IPS-NIHi7 (cell line): ENCODE results near the gene KIF18B.
"Not testable (repeated sequence)": the region's sequence is repeated elsewhere in the genome, so short reads cannot be mapped to it uniquely, and the experiment has no call there.

ENCODE experiments used
- DNase-seq: peaks from one replicate; pipeline ENCODE4 v3.0.0; 2012; ENCODE audit warnings: mixed read lengths; ENCODE audit errors: extremely low spot score

The KIF18B gene

DNA sequence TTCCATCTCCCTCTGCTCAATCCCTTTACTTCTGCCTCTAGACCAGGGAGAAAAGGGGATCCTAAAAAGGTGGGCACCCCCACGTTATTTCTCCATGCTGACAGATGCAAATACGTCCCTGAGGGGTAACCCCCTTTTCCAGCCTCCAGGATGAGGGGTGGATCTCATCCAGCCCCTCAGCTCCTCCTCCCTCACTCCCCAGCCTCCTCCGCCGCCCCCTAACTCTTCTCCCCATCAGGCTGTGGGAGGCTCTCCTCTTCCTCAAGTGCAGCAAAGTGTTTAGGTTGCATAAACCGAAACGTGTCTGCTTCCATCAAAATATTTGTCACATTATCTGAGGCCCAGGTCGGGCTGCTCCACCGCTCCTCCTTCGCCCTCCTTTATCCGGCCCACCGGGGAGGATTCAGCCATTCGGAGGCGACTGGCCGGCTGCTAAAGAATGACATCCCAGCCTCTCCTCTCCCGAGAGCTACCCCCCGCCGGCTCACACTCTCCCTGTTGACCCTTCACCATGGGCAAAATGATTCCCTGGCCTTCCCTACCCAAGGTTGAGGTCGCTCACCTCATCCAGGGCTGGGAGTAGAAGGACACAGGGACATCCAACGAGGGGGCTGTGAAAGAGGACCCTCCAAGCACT lies 21.7 kb upstream of the KIF18B start:
- peak; percentile 59 for DNase-seq

DNA sequence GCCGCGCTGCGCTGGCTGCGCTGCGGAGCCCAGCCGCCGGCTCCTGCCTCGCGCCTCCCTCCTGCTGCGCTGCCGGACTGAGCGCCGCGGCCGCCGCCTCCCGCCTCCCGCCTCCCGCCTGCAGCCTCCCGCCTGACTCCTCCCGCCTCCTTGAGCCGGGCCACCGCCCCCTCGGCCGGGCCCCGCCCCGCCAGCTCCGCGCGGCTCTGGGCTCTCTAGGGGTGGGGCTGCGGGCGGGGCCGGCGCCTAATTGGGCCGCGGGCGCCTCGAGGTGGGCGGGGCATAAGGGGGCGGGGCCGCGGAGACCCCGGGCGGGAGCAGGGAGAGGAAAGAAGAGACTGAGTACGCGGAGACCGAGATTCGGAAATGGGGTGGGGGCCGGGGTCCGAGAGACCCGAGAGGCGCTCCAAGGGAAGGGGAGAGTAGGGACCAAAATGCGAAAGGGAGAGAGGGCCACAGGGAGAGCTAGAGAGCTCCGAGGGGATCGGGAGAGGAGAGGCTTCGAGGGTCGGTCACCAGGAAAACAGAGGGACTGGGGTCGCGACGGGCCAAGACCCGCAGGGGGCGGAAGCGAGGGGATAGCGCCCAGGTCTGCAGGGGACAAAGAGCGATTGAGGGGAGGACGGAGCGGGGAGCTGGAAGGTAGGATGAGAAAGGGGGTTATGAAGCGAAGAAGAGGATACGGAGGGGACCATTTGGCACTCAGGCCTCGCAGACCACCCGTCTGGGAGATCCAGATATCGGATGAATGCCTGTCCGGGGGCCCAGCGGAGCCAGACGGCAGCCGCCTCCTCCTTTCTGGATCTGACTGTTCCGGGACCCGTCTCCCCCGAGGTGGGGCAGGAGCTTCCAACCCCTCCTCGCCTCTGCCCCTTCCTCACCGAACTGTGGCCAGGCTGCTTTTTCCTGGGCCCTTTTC lies 20.9 kb upstream of the KIF18B start, which contains the start of gene C1QL1:
Gene C1QL1, minus strand, starts transcription at position 79 of the 919 bp plus-strand sequence. CDS start 255 bp downstream, outside the sequence.
- DNase-seq: peak; percentile 99

DNA sequence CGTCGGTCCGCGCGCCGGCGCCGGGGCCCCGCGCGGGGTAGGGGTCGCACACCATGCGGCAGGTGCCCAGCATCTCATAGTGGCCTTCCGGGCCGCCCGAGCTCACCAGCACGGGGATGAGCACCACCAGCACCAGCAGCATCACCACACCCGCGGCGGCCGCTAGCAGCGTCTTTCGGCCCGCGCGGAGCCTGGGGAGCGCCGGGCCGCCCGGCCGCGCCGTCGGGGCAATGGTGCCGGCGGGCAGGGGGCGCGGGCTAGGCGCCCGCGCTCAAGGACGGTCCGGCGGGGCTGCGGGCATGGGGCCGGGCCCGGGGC lies 20.3 kb upstream of the KIF18B start:
- no peak for DNase-seq

DNA sequence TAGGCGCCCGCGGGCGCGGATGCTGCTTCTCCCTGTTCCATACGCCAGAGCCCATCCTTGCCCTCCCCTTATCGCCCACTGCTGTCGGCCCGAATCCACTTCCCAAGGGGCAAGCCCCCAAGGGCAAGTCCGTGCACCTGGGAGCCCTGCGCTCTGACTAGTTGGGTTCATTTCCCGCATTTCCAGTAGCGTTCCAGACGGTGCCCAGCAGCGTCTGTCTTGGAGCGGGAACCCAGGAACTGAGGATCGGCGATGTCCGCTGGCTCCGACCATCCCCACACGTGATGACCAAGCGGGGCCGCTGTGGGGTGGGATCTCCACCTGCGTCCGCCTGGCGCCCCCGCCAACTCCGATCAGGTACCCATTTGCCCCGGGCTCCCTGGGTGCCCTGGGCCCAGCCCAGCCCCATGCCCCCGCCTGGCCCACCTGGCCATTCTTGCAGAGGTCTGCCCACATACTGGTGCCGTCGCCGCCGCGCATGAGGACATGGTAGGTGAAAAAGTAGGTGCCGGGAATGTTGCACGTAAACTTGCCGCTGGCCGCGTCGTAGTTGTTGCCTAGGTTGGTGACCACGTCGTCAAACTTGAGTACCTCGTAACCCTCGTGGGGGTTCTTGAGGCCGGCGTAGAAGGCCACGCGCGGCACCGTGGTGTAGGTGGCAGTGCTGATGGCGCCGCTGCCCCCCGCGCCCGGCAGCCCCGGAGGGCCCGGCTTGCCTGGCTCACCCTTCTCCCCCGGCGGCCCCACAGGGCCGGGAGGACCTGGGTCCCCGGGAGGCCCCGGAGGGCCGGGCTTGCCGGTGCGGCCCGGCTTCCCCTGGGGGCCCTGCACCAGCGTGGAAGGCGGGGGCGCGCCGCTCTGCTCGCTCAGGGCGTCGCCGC lies 19.7 kb upstream of the KIF18B start:
- no peak for DNase-seq

DNA sequence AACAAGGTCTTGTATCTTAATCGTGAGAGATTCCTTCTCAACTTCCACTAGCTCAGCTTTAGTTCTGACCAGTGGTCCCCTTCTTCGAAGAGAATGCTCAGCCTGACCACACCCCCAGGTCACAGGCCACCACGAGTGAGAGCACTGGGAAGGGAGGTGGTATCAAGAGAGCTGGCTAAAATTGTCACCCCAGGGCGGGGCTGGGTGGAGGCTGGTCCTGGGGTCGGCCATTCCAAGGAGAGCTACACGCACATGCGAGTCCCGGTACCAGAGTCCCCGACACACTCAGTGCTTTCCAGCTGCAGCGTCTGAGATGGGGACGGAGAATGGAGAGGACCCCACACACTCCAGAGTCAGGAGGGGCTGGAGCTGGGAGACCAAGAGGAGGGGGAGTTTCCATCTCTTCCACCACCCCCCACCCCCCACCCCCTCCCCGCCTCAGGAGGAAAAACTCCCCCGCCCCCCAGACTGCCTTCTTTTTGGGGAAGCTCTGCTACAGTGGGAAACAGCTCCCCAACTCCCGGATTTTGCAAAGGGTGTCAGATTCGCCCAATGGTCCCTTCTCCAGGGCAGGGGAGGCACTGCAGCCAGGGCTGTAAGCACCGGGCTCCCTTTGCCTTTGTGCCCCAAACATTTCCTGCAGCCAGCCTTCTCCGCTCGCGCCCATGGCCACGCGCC lies 18.9 kb upstream of the KIF18B start:
- DNase-seq: no peak

DNA sequence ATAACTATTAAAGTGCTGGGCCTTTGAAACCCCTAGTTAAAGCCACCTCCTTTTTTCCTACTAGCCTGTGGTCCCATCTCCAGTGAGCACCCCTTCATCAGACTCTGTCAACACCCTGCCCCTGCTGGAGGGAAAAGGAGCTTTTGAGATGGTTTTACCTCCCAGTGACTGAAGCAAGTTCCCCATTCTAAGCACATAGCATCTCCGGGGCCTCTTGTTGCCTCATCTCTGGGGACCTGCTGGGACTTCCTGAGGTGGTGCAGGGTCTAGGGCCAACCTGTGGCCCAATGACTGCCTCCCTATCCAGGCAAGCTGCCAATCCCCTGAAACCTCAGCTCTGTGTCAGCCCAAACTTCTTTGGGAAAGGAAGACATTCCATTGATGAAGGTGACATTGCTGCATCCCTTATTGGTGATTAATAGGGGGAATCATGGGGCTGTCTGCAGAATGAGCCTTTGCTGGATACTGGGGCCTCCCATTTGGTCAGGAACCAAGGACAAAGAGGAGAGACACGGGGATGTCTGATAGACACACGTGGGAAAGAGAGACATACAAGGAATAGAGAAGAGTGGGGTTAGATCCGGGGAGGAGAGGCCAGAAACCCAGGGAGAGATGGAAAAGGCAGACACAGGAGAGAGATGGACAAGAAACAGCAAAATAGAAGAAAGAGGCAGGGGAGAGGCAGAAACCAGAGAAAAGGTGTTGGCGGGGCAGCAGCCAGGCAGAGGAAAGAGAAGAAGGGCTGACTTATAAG lies 18.1 kb upstream of the KIF18B start:
- DNase-seq: no peak

DNA sequence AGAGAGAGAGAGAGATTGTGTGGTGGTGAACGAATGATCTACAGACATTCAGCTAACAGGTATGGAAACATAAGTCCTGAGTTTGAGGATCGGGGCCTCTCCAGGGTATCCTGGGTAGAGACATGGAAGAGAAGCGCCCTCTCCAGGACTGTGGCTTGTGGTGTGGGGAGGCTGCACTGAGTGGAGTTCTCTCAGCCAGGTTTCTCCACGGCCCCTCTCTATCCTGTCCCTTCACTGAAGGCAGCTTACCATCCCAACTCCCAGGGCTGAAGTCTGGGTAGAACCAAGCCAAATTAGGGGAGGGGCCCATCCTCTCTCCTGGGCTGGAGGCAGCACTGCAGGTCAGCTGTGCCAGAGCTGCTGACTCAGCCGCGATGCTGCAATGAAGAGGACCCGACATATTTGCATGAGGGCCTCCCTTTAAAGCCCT lies 14.4 kb upstream of the KIF18B start:
- DNase-seq: peak; percentile 55

DNA sequence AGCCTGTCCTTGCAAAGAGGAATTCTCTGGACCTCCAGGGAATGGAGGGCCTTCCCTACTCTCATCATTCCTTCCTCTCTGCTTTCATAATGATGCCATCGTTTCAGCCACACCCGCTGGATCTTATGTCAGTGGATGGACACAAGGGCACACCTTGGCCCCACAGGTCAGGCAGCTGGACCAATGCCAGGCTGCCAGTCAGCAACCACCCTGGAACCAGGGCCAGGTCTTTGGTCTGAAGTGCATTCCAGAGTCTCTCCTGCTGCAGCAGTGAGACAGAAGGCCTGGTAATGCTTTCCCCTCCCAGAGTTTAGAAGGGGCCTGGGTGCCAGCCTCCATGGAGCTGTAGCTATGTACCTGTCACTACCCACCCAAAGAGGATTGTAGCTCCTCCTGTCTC lies 13.1 kb upstream of the KIF18B start:
- DNase-seq: no peak

DNA sequence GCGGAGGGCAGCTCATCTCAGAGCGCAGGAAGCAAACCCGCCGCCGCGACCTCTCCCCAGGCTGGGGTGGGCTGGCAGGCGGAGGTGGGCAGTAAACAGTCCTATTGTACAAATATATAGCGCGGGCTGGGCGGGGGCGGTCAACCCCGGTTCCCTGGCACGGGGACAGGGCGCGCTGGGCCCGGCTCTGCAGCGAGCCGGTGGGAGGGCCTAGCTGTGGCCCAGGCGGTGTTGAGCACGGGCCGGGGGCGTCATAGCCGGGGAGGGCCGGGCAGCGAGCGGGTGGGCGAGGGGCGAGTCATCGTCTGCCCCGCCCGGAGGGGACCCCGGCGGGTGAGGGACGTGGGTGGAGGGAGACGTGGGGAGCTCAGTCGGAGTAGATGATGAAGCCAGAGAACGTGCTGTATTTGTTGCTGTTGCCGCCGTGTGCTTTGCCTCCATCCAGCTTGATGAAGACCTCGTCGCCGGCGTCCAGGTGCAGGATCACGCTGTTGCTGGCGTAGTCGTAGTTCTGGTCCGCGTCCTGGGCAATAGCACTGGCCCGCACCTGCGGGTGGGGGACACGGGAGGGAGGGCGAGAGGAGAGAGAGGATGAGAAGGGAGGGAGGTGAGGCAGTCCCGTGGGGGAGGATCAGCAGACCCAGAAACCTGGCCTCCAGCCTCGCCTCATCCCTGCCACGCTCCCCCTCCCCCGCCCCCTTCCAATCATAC lies 12.4 kb upstream of the KIF18B start:
- no peak for DNase-seq

DNA sequence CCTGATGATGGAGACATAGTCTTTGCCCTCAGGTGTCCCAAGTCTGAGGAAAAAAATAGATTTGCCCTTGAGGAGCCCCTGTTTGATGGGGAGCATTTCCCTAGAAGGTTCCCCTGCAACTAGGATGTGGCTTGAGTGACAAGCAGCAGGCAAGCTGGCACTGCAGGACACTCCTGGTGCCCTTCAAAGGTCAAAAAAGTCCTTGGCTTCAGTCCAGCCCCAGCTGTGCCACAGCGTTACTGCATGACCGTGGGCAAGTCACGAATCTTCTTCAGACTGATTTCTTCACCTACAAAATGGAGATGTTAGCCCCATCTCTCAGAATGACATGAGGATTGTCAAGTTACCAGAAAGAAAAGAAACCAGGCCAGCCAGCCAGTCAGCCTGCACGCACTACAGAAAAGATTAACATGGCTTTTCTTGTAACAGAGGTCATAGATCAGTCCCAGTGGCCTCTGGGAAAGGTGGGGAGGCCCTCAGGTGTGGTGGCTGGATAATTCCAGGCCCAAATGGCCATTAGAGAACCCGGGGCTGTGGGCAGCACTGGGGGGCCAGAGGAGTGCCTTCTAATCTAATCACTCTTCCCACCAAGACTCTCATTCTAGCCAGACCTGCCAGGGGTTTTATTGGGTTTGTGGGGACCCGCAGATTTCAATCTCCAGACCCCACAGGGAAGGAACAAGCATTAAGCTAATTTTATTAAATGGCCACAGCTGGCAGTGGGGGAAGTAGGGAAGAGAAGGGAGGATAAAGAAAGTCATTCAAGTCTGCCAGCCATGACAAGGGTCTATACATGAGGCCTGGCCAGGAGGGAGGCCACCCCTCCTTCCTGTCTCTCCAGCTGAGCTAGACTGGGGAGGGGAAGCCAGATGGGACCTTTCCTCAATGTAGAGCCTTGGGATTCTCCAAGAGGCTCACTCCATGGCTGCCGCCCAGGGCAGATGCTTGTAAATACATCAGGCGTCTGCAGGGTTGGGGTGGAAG lies 9.7 kb upstream of the KIF18B start:
- no peak for DNase-seq

DNA sequence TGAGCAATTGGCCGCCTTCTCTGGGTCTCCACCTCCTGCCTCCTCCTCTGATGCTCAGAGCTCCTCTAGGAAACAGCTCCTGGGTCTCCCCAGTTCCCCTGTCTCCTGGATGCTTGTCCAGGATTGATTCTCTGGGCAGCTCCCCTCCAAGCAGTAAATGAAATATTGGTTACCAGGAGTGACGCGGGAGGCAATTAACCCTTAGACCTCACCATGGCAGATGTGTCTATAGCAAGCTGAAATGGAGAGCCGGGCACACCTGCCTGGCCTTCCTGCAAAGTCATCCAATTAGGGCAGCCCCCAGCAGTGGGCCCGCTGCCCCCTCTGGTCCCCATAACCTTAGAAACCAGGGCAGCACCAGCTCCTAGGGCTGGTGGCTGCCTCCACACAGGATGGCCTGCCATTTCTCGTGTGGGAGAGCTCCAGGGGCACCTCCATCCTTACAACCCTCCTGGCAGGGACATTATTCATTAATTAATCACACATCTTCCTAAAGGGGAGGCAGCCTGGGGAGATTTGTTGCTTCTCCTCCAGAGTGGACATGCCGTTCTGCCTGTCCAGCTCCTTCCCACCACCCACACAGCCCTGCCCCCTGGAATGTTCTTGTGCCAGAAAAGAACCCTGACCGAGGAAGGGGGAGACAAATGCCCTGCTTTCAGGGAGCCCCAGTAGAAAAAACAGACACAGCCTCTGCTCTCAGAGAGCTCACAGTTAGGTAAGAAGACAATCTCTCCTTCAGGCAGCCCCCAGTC lies 8.3 kb upstream of the KIF18B start:
- DNase-seq: no peak

DNA sequence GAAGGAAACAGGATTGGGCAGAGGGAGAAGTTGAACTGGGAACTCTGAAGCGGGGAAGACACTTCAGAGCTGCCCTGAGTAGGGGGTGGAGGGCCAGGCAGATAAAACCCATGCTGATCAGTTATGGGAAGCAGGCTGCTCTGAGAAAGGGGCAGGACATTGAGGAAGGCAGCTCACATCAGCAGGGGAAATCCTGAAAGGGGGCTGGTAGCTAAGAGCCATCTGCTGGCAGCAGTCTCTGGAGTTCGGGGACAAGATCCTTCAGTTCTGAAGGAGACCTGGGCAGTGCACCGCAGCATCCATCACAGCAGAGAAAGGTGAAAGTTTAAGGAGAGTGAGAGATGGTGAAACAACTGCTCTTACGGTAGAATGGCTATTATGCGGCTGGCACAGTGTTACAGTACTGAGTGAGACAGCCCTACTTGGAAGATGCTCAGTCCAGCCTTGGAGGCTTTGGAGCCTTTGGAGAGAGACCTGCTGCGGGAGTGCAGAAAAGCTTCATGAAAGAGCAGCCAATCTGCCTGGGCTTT lies 5.4 kb upstream of the KIF18B start:
- DNase-seq: no peak

DNA sequence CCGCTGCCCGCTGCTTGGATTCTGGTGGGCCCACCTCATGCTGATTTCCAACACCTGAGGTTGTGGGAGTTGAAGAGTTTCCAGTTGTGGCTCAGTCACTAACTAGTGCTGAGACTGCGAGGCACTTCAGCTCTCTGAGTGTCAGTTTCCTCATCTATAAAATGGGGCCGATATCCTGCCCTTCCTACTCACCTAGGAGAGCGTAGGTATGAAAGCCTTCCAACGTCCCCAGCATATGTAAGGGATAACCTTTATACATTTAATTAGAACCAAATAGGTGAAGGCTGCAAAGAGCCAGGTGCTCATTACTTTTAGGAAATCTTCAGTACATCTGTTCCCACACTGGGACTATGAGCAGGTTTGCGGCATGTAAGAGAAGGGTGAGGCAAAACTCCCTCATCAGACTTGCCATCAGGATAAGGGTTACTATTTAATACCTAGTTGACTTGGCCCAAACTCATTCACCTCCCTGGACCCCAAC lies 782 bp upstream of the KIF18B start:
- DNase-seq: no peak

DNA sequence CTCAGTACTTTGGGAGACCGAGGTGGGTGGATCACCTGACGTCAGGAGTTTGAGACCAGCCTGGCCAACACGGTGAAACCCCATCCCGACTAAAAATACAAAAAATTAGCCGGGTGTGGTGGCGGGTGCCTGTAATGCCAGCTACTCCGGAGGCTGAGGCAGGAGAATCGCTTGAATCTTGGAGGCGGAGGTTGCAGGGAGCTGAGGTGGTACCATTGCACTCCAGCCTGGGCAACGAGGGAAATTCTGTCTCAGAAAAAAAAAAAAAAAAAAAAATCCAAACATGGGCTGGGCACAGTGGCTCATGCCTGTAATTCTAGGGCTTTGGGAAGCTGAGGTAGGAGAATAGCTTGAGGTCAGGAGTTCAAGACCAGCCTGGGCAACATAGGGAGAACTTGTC lies 1.9 kb downstream of the KIF18B start:
- not testable (repeated sequence) for DNase-seq

DNA sequence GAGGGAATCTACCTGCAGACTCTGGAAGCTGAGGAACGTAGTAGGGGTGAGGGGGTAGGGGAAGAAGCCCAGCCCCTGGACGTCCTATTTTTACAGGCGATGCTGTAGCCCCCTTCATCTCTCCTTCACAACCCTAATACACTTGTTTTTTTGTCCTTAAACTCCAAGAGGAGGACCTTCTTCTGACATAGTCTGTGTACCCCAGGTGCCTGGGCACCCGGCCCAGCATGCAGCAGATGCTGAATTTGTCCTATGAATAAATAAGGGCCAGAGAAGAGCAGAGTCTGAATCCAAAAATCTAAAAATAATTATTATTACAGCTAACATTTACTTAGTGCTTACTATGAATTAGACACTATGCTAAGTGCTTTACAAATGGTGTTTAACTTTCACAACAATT lies 5.1 kb downstream of the KIF18B start:
- no peak for DNase-seq

DNA sequence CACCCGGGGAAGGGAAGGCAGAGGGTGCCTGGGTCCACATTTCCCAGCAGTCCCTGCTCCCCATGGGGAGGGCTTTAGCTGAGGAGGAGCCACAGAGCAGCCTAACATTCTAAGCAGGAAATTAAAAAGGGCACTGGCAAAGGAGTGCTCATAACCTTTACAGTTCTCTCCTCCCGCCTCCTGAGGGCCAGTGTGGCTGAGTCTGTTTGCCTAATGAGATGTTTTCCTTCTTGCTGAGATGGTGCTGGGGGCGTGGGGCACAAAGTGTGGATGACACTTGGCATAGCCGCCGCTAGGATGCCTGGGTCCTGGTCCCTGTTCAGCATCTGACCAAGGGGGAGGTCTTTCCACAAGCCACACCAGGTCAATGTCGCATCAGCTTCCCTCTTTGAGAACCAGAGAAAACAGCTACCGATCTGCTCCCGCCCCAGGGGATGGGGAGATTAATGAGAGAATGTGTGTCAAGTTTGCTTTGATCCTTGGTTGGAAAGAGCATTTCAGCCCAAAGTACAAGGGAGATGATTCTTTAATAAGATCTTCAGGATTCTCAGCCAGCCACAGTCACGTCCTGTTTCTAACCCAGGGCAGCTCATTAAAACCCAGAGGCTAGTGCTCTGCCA lies 5.8 kb downstream of the KIF18B start:
- DNase-seq: no peak

DNA sequence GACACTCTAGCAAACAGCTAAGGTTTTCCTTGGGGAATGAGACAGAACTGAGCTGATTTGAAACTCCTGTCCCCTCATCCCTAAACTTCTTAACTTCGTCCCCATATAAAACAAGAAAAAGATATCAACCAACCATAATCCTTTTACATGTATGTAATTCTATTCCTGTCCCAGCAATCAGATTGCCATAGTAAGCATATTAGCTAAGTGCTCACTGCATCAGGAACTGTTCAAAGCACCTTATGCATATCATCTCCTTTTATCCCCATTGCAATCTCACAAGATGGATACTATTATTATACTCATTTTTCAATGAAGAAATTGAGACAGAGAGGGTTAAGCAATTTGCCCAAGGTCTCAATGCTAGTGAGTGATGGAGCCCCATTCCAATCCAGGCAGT lies 6.8 kb downstream of the KIF18B start:
- no peak for DNase-seq
